Keratinocyte (primary cell): ENCODE results near the gene SIN3B. TPM values are rescaled to one million over a fixed set of nuclear protein-coding genes. Genes with fewer than 3 reads are reported as not detected.

Experiments used
- DNase-seq: peaks from one replicate; pipeline ENCODE4 v3.0.0-alpha.2; 2011; ENCODE audit warnings: low read depth, missing footprints, low spot score
- FAIRE-seq: peaks from 2 replicates; lab custom pipeline; 2011; peaks lifted over from hg19 to GRCh38; lab: Jason Lieb, UNC
- H2AFZ ChIP-seq: 2 replicates; pipeline ENCODE4 v1.6.0; 2012; ENCODE audit warnings: low read length, control low read depth, inconsistent platforms; ENCODE audit not compliant: control insufficient read depth
- H3K27ac ChIP-seq: 2 replicates; pipeline ENCODE4 v1.5.1; 2011; ENCODE audit warnings: low read length; ENCODE audit not compliant: control insufficient read depth, insufficient read depth
- H3K27me3 ChIP-seq: 3 replicates; pipeline ENCODE4 v1.6.0; 2011; ENCODE audit warnings: low read length; ENCODE audit not compliant: control insufficient read depth, insufficient read depth; ENCODE audit errors: extremely low read depth
- H3K36me3 ChIP-seq, 2 experiments: 2 replicates in 1 of 2; 3 replicates in 1 of 2; pipeline ENCODE4 v1.5.1; 2011; ENCODE audit warnings: low read length in 2 of 2, mild to moderate bottlenecking in 1 of 2; ENCODE audit not compliant: control insufficient read depth in 2 of 2, insufficient read depth in 2 of 2; ENCODE audit errors: extremely low read depth in 1 of 2
- H3K4me1 ChIP-seq: 3 replicates; pipeline ENCODE4 v1.5.1; 2011; ENCODE audit warnings: low read length; ENCODE audit not compliant: control insufficient read depth, insufficient read depth; ENCODE audit errors: extremely low read depth
- H3K4me2 ChIP-seq: 3 replicates; pipeline ENCODE4 v1.6.0; 2011; ENCODE audit warnings: low read depth, low read length; ENCODE audit not compliant: control insufficient read depth, insufficient read depth; ENCODE audit errors: extremely low read depth
- H3K4me3 ChIP-seq, 3 experiments: fragments of 200-600 bp in 1 of 3; sonication (generic) in 1 of 3; 2 replicates in 2 of 3; 3 replicates in 1 of 3; pipeline ENCODE4 v1.5.1; 2011 to 2016; ENCODE audit warnings: low read length in 3 of 3, mild to moderate bottlenecking in 3 of 3, control low read depth in 2 of 3, inconsistent platforms in 1 of 3, low read depth in 1 of 3, mixed read lengths in 1 of 3, mixed run types in 1 of 3, moderate library complexity in 1 of 3; ENCODE audit not compliant: control insufficient read depth in 2 of 3, insufficient read depth in 2 of 3; ENCODE audit errors: extremely low read depth in 1 of 3
- H3K79me2 ChIP-seq: 2 replicates; pipeline ENCODE4 v1.6.0; 2012; ENCODE audit warnings: low read length; ENCODE audit not compliant: control insufficient read depth, insufficient read depth
- H3K9ac ChIP-seq: 3 replicates; pipeline ENCODE4 v1.6.0; 2011; ENCODE audit warnings: low read length; ENCODE audit not compliant: control insufficient read depth, insufficient read depth; ENCODE audit errors: extremely low read depth
- H3K9me1 ChIP-seq: 3 replicates; pipeline ENCODE4 v1.6.0; 2011; ENCODE audit warnings: low read length; ENCODE audit not compliant: control insufficient read depth, insufficient read depth; ENCODE audit errors: extremely low read depth
- H3K9me3 ChIP-seq: 2 replicates; pipeline ENCODE4 v1.5.1; 2012; ENCODE audit warnings: low read depth, low read length; ENCODE audit not compliant: control insufficient read depth
- H4K20me1 ChIP-seq: 3 replicates; pipeline ENCODE4 v1.6.0; 2011; ENCODE audit warnings: low read length; ENCODE audit not compliant: control insufficient read depth, insufficient read depth; ENCODE audit errors: extremely low read depth
- CTCF ChIP-seq, 3 experiments: IDR thresholded peaks in 1 of 3; conservative IDR thresholded peaks in 1 of 3; optimal IDR thresholded peaks in 1 of 3; 2 replicates in 2 of 3; 3 replicates in 1 of 3; pipeline versions ENCODE3 to v1.5.1; 2011; ENCODE audit warnings: low read length in 3 of 3, mild to moderate bottlenecking in 3 of 3, moderate library complexity in 2 of 3, control low read depth in 1 of 3, inconsistent platforms in 1 of 3; ENCODE audit not compliant: insufficient read depth in 2 of 3; ENCODE audit errors: extremely low read depth in 1 of 3
- dilution Hi-C: fragments of 300-500 bp; cut with MboI; formaldehyde crosslinking; loops from one replicate; pipeline ENCODE4 v1.7.0; 2020; ENCODE audit warnings: low sequenced_read_pairs; ENCODE audit not compliant: extremely low pct_ligation_motif_present
- polyA plus RNA-seq, 5 experiments: library from polyadenylated mRNA; depleted of rRNA in 3 of 5; stranded (reverse) in 3 of 5; stranded (forward) in 1 of 5; unstranded in 1 of 5; fragments of >200 nt; gene quantifications; 1 replicate in 1 of 5; 2 replicates in 3 of 5; 3 replicates in 1 of 5; pipeline versions ENCODE4 v1.2.1 to v1.2.3, GENCODE V29; 2011 to 2012; ENCODE audit warnings: missing spikeins in 2 of 5, low read depth in 1 of 5, low replicate concordance in 1 of 5

The SIN3B gene
- polyA plus RNA-seq, 1 donor (not counting 4 experiments of a cell fraction or from before 2014, with no cell fraction given) = 30.9 TPM

- FAIRE-seq = no peak
These were observed 98.7 kb downstream of the SIN3B start for GRCh38 chr19:16927883-16928282.

GRCh38 chr19:16928351-16928750, 99.2 kb downstream of the SIN3B start:
- Histone ChIP-seq H3K79me2 (no peaks in the 10 kb centered on the region), H3K27me3 (no peaks in the 10 kb centered on the region), H4K20me1 (no peaks in the 10 kb centered on the region), H3K4me2 (no peak overlapping the region), H3K9ac (no peak overlapping the region), H3K4me1 (no peaks in the 10 kb centered on the region), H3K9me1 (no peaks in the 10 kb centered on the region), H2AFZ (no peak overlapping the region), H3K36me3 (no peaks in the 10 kb centered on the region), H3K4me3 (no peak overlapping the region), H3K27ac (no peak overlapping the region), H3K9me3 (peaks cover 2% of the 10 kb centered on the region)
- FAIRE-seq (no peak), DNase-seq (no peak)
- no peak for TF ChIP-seq CTCF (optimal IDR thresholded peaks at IDR 0.05 in 1 of 3, IDR thresholded peaks at IDR 0.05 in 1 of 3, conservative IDR thresholded peaks at IDR 0.05 in 1 of 3; ENCODE audit: extremely low read depth in 1 of 3, insufficient read depth in 2 of 3, low read length in 3 of 3)
- dilution Hi-C loops = no loop called here

More at GRCh38 chr19:16927883-16928282, 98.7 kb downstream of the SIN3B start:
- Histone ChIP-seq H3K4me1 (no peaks in the 10 kb centered on the region), H2AFZ (no peak overlapping the region), H4K20me1 (no peaks in the 10 kb centered on the region), H3K9ac (no peak overlapping the region), H3K9me3 (peaks cover 2% of the 10 kb centered on the region), H3K4me3 (no peak overlapping the region), H3K9me1 (no peaks in the 10 kb centered on the region), H3K27ac (no peak overlapping the region), H3K36me3 (no peaks in the 10 kb centered on the region), H3K4me2 (no peak overlapping the region), H3K79me2 (no peaks in the 10 kb centered on the region), H3K27me3 (no peaks in the 10 kb centered on the region)
- DNase-seq = no peak
- TF ChIP-seq CTCF (optimal IDR thresholded peaks at IDR 0.05 in 1 of 3, IDR thresholded peaks at IDR 0.05 in 1 of 3, conservative IDR thresholded peaks at IDR 0.05 in 1 of 3; ENCODE audit: extremely low read depth in 1 of 3, insufficient read depth in 2 of 3, low read length in 3 of 3) = no peak
- dilution Hi-C loops = no loop called here
